ENCODE measurements around the gene SMC3.

DNA sequence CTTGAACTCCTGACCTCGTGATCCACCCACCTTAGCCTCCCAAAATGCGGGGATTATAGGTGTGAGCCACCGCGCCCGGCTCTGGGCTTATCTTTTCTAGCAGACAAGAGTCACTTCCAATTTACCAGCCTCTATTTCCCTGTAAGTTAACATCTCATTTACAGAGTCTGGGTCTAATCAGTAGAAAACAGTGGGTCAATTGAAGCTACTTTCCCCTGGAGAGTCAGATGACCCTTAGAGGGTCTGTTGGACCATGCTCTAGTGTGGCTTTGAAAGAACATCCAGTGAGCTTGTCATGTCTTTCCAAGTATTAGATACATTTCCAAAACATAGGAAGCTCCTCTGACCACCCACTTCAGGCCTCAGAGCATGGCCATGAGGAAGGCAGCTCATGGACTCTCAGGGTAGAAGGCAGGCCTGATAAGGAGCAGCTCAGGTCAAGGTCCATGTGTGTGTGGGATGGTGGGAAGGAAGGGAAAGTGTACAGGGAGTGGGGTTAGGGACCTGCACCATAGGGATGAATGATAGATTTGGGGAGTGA is 49.1 kb downstream of the SMC3 start:
- TF ChIP-seq, protein P1, sequence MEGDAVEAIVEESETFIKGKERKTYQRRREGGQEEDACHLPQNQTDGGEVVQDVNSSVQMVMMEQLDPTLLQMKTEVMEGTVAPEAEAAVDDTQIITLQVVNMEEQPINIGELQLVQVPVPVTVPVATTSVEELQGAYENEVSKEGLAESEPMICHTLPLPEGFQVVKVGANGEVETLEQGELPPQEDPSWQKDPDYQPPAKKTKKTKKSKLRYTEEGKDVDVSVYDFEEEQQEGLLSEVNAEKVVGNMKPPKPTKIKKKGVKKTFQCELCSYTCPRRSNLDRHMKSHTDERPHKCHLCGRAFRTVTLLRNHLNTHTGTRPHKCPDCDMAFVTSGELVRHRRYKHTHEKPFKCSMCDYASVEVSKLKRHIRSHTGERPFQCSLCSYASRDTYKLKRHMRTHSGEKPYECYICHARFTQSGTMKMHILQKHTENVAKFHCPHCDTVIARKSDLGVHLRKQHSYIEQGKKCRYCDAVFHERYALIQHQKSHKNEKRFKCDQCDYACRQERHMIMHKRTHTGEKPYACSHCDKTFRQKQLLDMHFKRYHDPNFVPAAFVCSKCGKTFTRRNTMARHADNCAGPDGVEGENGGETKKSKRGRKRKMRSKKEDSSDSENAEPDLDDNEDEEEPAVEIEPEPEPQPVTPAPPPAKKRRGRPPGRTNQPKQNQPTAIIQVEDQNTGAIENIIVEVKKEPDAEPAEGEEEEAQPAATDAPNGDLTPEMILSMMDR (IDR thresholded peaks at IDR 0.05): no peak
- TF ChIP-seq POLR2A (IDR thresholded peaks at IDR 0.05): no peak

Measured in right lobe of liver (tissue), 4 donors.